HepG2 (cell line): Measurements from ENCODE around the gene PRRC2A. TPM values are rescaled to one million over a fixed set of nuclear protein-coding genes. Genes with fewer than 3 reads are reported as not detected.

Experiments used
- ARNT ChIP-seq: fragments of 450-650 bp; IDR thresholded peaks from 2 replicates; pipeline ENCODE4 v1.6.1; 2017
- ATF2 ChIP-seq: sonication (generic); formaldehyde crosslinking; IDR thresholded peaks from 2 replicates; pipeline ENCODE4 v1.4.0; 2020; ENCODE audit warnings: missing genetic modification reagents
- CEBPG ChIP-seq: IDR thresholded peaks from 2 replicates; pipeline ENCODE4 v1.6.1; 2016
- DNMT3B ChIP-seq: conservative IDR thresholded peaks from 2 replicates; pipeline ENCODE4 v1.6.1; 2016; ENCODE audit warnings: missing biosample characterization, control low read depth
- FOSL1 ChIP-seq: sonication (generic); formaldehyde crosslinking; IDR thresholded peaks from 2 replicates; pipeline ENCODE4 v1.9.0; 2021; ENCODE audit warnings: missing genetic modification reagents, borderline replicate concordance
- GPBP1L1 ChIP-seq: sonication (generic); formaldehyde crosslinking; IDR thresholded peaks from 2 replicates; pipeline ENCODE4 v1.5.0; 2020; ENCODE audit warnings: mild to moderate bottlenecking, missing genetic modification reagents
- GZF1 ChIP-seq: sonication (generic); formaldehyde crosslinking; IDR thresholded peaks from 2 replicates; pipeline ENCODE4 v1.5.1; 2020; ENCODE audit warnings: mild to moderate bottlenecking, missing genetic modification reagents
- MIER3 ChIP-seq: IDR thresholded peaks from 2 replicates; pipeline ENCODE4 v1.6.1; 2016; ENCODE audit warnings: missing compliant biosample characterization, borderline replicate concordance
- MZF1 ChIP-seq: sonication (generic); formaldehyde crosslinking; IDR thresholded peaks from 2 replicates; pipeline ENCODE4 v1.8.1; 2023; ENCODE audit warnings: mild to moderate bottlenecking, missing genetic modification reagents, borderline replicate concordance
- NFATC3 ChIP-seq: sonication (generic); formaldehyde crosslinking; IDR thresholded peaks from 2 replicates; pipeline ENCODE4 v1.5.1; 2020; ENCODE audit warnings: mild to moderate bottlenecking, missing genetic modification reagents
- NRL ChIP-seq: sonication (generic); formaldehyde crosslinking; IDR thresholded peaks from 2 replicates; pipeline ENCODE4 v1.5.0; 2020; ENCODE audit warnings: missing genetic modification reagents, mild to moderate bottlenecking, moderate library complexity, borderline replicate concordance
- SOX6 ChIP-seq, 2 experiments: fragments of 450-650 bp in 1 of 2; sonication (generic) in 1 of 2; formaldehyde crosslinking in 1 of 2; IDR thresholded peaks; 2 replicates each; pipeline versions ENCODE4 v1.4.0 to v1.6.1; 2017 to 2020; ENCODE audit warnings: antibody characterized with exemption in 1 of 2, mild to moderate bottlenecking in 1 of 2, missing genetic modification reagents in 1 of 2
- SUZ12 ChIP-seq: fragments of 150-350 bp; IDR thresholded peaks from 2 replicates; pipeline ENCODE4 v1.6.1; 2014; ENCODE audit warnings: low read depth, low read length
- XBP1 ChIP-seq: sonication (generic); formaldehyde crosslinking; IDR thresholded peaks from 2 replicates; pipeline ENCODE4 v1.5.0; 2020; ENCODE audit warnings: missing genetic modification reagents
- ZNF275 ChIP-seq: sonication (generic); formaldehyde crosslinking; IDR thresholded peaks from 2 replicates; pipeline ENCODE4 v1.8.0; 2022; ENCODE audit warnings: missing genetic modification reagents, mild to moderate bottlenecking, inconsistent platforms, borderline replicate concordance
- ZNF280D ChIP-seq: sonication (generic); formaldehyde crosslinking; IDR thresholded peaks from 2 replicates; pipeline ENCODE4 v1.5.1; 2020; ENCODE audit warnings: mild to moderate bottlenecking, missing genetic modification reagents
- ZNF350 ChIP-seq: sonication (generic); formaldehyde crosslinking; IDR thresholded peaks from 2 replicates; pipeline ENCODE4 v1.4.0; 2020; ENCODE audit warnings: mild to moderate bottlenecking, low read depth, missing genetic modification reagents, borderline replicate concordance
- ZNF556 ChIP-seq: sonication (generic); formaldehyde crosslinking; IDR thresholded peaks from 2 replicates; pipeline ENCODE4 v1.4.0; 2020; ENCODE audit warnings: mild to moderate bottlenecking, missing genetic modification reagents, borderline replicate concordance
- ZNF570 ChIP-seq: sonication (generic); formaldehyde crosslinking; IDR thresholded peaks from 2 replicates; pipeline ENCODE4 v1.4.0; 2020; ENCODE audit warnings: mild to moderate bottlenecking, missing genetic modification reagents, borderline replicate concordance
- ZNF761 ChIP-seq: sonication (generic); formaldehyde crosslinking; conservative IDR thresholded peaks from 2 replicates; pipeline ENCODE4 v1.4.0; 2020; ENCODE audit warnings: mild to moderate bottlenecking, missing genetic modification reagents
- ZNF850 ChIP-seq: sonication (generic); formaldehyde crosslinking; conservative IDR thresholded peaks from 2 replicates; pipeline ENCODE4 v1.9.0; 2021; ENCODE audit warnings: mild to moderate bottlenecking, missing genetic modification reagents
- polyA plus RNA-seq, 8 experiments: library from polyadenylated mRNA; depleted of rRNA in 3 of 8; stranded (reverse) in 7 of 8; unstranded in 1 of 8; fragments of >200 nt; fragmentation: Illumina TruSeq in 4 of 8; extraction: Trizol in 4 of 8; gene quantifications; 2 replicates each; pipeline versions ENCODE4 v1.2.1 to v1.2.3, GENCODE V29; 2011 to 2016; ENCODE audit warnings: low read depth in 4 of 8, missing spikeins in 1 of 8, mixed read lengths in 1 of 8; ENCODE audit not compliant: insufficient read depth in 1 of 8
- total RNA-seq, 5 experiments: library from RNA; depleted of rRNA; stranded (reverse); fragments of >200 nt; fragmentation: Illumina TruSeq; extraction: Trizol; gene quantifications; 2 replicates each; pipeline ENCODE4 v1.2.3, GENCODE V29; 2016; ENCODE audit warnings: low read depth in 1 of 5

PRRC2A gene
- total and polyA plus RNA-seq, 2 of the 13 experiments (the other 11 are each of a cell fraction or from before 2014, with no cell fraction given) = 38.9 to 47.4 TPM

GRCh38 chr6:31658983-31659648 lies 38.6 kb downstream of the PRRC2A start (continued):
- TF ChIP-seq ZNF350 (CRISPR knock-in tag) (no peak), CEBPG (CRISPR knock-in tag) (no peak), ZNF570 (CRISPR knock-in tag) (no peak), MIER3 (no peak), NRL (CRISPR knock-in tag) (peak; percentile 18; the same call in 1 of the 2 replicates), XBP1 (CRISPR knock-in tag) (no peak), SOX6 (IDR thresholded peaks at IDR 0.05) (no peak), SOX6 (CRISPR knock-in tag; IDR thresholded peaks at IDR 0.05) (no peak), ZNF275 (CRISPR knock-in tag) (no peak), ATF2 (CRISPR knock-in tag) (no peak), ZNF556 (CRISPR knock-in tag) (0 out of 2 replicates have a peak, but pooled peaks have one; percentile 7), ZNF850 (CRISPR knock-in tag) (no peak), ARNT (no peak), FOSL1 (CRISPR knock-in tag) (no peak), ZNF280D (no peak), NFATC3 (CRISPR knock-in tag) (no peak), GPBP1L1 (CRISPR knock-in tag) (no peak), SUZ12 (no peak), GZF1 (CRISPR knock-in tag) (no peak), DNMT3B (CRISPR knock-in tag) (no peak), MZF1 (CRISPR knock-in tag) (no peak), ZNF761 (no peak)
